ENCODE data around the gene SYCE3. TPM values are rescaled to one million over a fixed set of nuclear protein-coding genes. Genes with fewer than 3 reads are reported as not detected.

The SYCE3 gene
- total RNA-seq, 1 experiment from 2014 or later: 1.3 TPM

- TF ChIP-seq EZH2 (IDR thresholded peaks at IDR 0.05; ENCODE audit: low read length, unreplicated experiment) (no peak), CTCF (conservative IDR thresholded peaks at IDR 0.05; ENCODE audit: low read depth, low read length) (no peak), EZH2phosphoT487 (IDR thresholded peaks at IDR 0.05; ENCODE audit: borderline replicate concordance, low read length) (no peak)
- no peak overlapping the region for H3K4me3 ChIP-seq (ENCODE audit: low read length)
- no peaks in the 10 kb centered on the region for H3F3A ChIP-seq (ENCODE audit: low read length, unreplicated experiment)
- ChIA-PET CTCF (no interaction called here), POLR2A (ENCODE audit: unreplicated experiment) (no interaction called here)
- no peaks in the 10 kb centered on the region for H3K4me1 ChIP-seq (ENCODE audit: insufficient read depth, low read length)
- H3K27ac ChIP-seq (ENCODE audit: low read length): no peak overlapping the region
- ATAC-seq: no peak
- H3K27me3 ChIP-seq (ENCODE audit: low read length): no peaks in the 10 kb centered on the region
- DNase-seq: no peak
- H3K9ac ChIP-seq (ENCODE audit: low read length): no peak overlapping the region
- no peak overlapping the region for H2AFZ ChIP-seq (ENCODE audit: low read length)
- no peaks in the 10 kb centered on the region for H3K79me2 ChIP-seq (ENCODE audit: low read length)
- BruUV-seq (replicated peaks): no TSS peak
- intact Hi-C loops (cut with micrococcal nuclease): no loop called here
- H3K9me3 ChIP-seq (ENCODE audit: low read length): no peaks in the 10 kb centered on the region
- H3K9me2 ChIP-seq (replicated peaks; ENCODE audit: low read length): no peaks in the 10 kb centered on the region
- H3K4me2 ChIP-seq (ENCODE audit: low read length): no peak overlapping the region
- H3K36me3 ChIP-seq (ENCODE audit: low read depth, low read length): no peaks in the 10 kb centered on the region
- no peaks in the 10 kb centered on the region for H4K20me1 ChIP-seq (ENCODE audit: low read length)
Measured at GRCh38 chr22:50603511-50604255, 41.0 kb upstream of the SYCE3 start.

DNA sequence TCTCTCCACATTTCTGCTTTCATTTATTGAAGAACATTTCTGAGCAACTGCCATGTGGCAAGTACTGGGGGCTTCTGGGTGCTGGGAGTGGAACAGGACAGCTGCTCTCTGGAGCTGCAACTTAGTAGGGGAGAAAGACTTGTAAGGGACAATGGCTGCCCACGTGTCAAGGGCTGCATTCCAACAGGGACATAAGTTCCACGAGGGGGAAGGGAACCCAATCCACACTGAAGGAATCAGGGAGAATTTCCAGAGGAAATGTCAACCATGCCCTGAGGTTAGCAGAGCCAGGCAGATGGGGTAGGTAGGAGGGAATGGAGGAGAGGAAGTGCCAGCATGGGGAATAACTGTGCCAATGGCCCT, 39.6 kb upstream of the SYCE3 start:
- intact Hi-C loops (cut with micrococcal nuclease): no loop called here
- H3K27me3 ChIP-seq (ENCODE audit: low read length): no peaks in the 10 kb centered on the region
- BruUV-seq (replicated peaks): no TSS peak
- ChIA-PET CTCF (no interaction called here), POLR2A (ENCODE audit: unreplicated experiment) (no interaction called here)
- H3K4me2 ChIP-seq (ENCODE audit: low read length): no peak overlapping the region
- H4K20me1 ChIP-seq (ENCODE audit: low read length): no peaks in the 10 kb centered on the region
- H3K36me3 ChIP-seq (ENCODE audit: low read depth, low read length): no peaks in the 10 kb centered on the region
- H3K4me1 ChIP-seq (ENCODE audit: insufficient read depth, low read length): no peaks in the 10 kb centered on the region
- no peak for DNase-seq
- no peak overlapping the region for H2AFZ ChIP-seq (ENCODE audit: low read length)
- no peaks in the 10 kb centered on the region for H3K9me2 ChIP-seq (replicated peaks; ENCODE audit: low read length)
- no peak overlapping the region for H3K9ac ChIP-seq (ENCODE audit: low read length)
- H3K4me3 ChIP-seq (ENCODE audit: low read length): no peak overlapping the region
- H3F3A ChIP-seq (ENCODE audit: low read length, unreplicated experiment): no peaks in the 10 kb centered on the region
- no peak overlapping the region for H3K27ac ChIP-seq (ENCODE audit: low read length)
- ATAC-seq: no peak
- no peaks in the 10 kb centered on the region for H3K79me2 ChIP-seq (ENCODE audit: low read length)
- no peak for TF ChIP-seq EZH2phosphoT487 (IDR thresholded peaks at IDR 0.05; ENCODE audit: borderline replicate concordance, low read length)
- TF ChIP-seq EZH2 (IDR thresholded peaks at IDR 0.05; ENCODE audit: low read length, unreplicated experiment): no peak
- no peaks in the 10 kb centered on the region for H3K9me3 ChIP-seq (ENCODE audit: low read length)

GRCh38 chr22:50601669-50602337, 39.1 kb upstream of the SYCE3 start:
- no peak for ATAC-seq
- CTCF ChIA-PET: no interaction called here
- Histone ChIP-seq H4K20me1 (ENCODE audit: low read length) (no peaks in the 10 kb centered on the region), H3K9me3 (ENCODE audit: low read length) (no peaks in the 10 kb centered on the region), H2AFZ (ENCODE audit: low read length) (no peak overlapping the region), H3K9me2 (replicated peaks; ENCODE audit: low read length) (no peaks in the 10 kb centered on the region), H3K9ac (ENCODE audit: low read length) (no peak overlapping the region), H3K36me3 (ENCODE audit: low read depth, low read length) (no peaks in the 10 kb centered on the region), H3K4me2 (ENCODE audit: low read length) (no peak overlapping the region), H3K27me3 (ENCODE audit: low read length) (no peaks in the 10 kb centered on the region), H3K4me1 (ENCODE audit: insufficient read depth, low read length) (no peaks in the 10 kb centered on the region), H3K79me2 (ENCODE audit: low read length) (no peaks in the 10 kb centered on the region), H3K27ac (ENCODE audit: low read length) (no peak overlapping the region), H3K4me3 (ENCODE audit: low read length) (no peak overlapping the region), H3F3A (ENCODE audit: low read length, unreplicated experiment) (no peaks in the 10 kb centered on the region)
- POLR2A ChIA-PET (ENCODE audit: unreplicated experiment): no interaction called here
- TF ChIP-seq CTCF (conservative IDR thresholded peaks at IDR 0.05; ENCODE audit: low read depth, low read length) (no peak), EZH2 (IDR thresholded peaks at IDR 0.05; ENCODE audit: low read length, unreplicated experiment) (no peak), EZH2phosphoT487 (IDR thresholded peaks at IDR 0.05; ENCODE audit: borderline replicate concordance, low read length) (no peak)
- no peak for DNase-seq
- BruUV-seq (replicated peaks): no TSS peak
- intact Hi-C loops (cut with micrococcal nuclease): no loop called here
